ENCODE data around the gene ZNF280B.
"Not testable (repeated sequence)": the region's sequence is repeated elsewhere in the genome, so short reads cannot be mapped to it uniquely, and the experiment has no call there.

Gene ZNF280B

DNA sequence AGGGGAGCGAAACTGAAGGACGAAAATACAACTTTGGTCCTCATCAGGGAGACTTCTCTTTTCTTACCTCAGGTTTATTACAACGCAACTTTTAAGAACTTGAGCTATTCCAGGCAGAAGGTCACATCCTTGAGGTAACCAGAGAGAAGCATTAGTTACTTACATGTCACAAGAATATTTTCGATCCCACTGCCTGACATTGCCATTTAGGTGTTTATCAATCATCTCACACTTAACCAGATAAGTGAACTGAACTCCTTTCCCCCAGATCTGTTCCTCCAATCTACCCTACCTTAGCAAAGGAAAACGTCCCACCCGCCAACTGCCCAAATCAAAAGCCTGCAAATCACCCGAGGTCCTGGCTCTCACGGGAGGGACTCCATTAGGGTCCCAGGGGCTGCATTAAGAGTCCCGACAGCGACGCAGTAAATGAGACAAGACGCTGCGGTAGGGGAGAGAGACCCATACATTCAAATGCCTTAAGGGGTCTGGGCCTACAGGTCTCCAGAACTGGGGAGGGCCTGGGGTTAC lies 734 bp downstream of the ZNF280B start:
- DNase-seq (ENCODE audit: low spot score) (no peak), FAIRE-seq (no peak)

DNA sequence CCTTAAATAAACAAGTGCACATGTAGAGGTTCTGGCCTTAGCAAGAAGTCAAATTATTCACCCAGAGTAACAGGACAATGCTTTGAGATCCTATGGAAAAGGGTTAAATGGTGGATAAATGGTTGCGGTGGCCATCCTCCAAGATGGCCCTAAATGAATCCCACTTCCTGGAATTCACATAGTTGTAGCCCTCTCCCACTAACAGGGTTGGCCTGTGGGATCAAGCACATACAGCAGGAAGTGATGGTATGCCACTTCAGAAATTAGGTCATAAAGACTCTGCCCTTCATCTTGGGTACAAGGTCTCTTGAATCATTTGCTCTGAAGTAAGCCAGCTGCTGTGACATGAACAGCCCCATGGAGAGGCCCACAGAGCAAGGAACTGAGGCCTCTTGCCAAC lies 1.8 kb downstream of the ZNF280B start:
- DNase-seq (ENCODE audit: low spot score) (no peak), FAIRE-seq (no peak)

- DNase-seq (ENCODE audit: low spot score) (no peak), FAIRE-seq (no peak)
These were observed 10.3 kb downstream of the ZNF280B start for GRCh38 chr22:22498267-22498666.

- DNase-seq (ENCODE audit: low spot score); FAIRE-seq: not testable (repeated sequence)
These were observed 17.0 kb downstream of the ZNF280B start for GRCh38 chr22:22491589-22491988.

DNA sequence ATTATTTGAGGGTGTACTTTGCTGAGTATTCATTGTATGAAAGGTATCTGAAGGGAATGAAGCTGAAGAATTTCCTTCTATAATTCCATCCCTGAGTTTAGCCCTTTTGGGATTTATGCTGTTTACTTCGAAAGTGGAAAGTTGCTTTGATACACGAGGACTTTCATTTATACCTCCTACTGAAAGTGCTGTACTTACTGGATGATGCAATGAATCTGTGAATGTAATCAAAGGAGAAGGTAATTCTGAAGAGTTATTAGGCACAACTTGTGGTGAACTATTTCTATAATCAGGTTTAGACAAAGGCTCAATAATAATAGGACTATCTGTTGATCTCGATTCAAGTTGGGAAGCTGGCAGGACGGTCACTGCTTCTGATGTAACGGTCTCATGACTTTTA lies 19.8 kb downstream of the ZNF280B start:
- DNase-seq (ENCODE audit: low spot score): no peak

GRCh38 chr22:22487869-22488597 lies 20.5 kb downstream of the ZNF280B start:
- DNase-seq (ENCODE audit: low spot score): no peak
- peak; percentile 44 for FAIRE-seq

More for the DNA sequence above, 19.8 kb downstream of the ZNF280B start:
- FAIRE-seq: no peak

- no peak for FAIRE-seq
- no peak for DNase-seq (ENCODE audit: low spot score)
These were observed 21.5 kb downstream of the ZNF280B start for GRCh38 chr22:22487059-22487458.

DNA sequence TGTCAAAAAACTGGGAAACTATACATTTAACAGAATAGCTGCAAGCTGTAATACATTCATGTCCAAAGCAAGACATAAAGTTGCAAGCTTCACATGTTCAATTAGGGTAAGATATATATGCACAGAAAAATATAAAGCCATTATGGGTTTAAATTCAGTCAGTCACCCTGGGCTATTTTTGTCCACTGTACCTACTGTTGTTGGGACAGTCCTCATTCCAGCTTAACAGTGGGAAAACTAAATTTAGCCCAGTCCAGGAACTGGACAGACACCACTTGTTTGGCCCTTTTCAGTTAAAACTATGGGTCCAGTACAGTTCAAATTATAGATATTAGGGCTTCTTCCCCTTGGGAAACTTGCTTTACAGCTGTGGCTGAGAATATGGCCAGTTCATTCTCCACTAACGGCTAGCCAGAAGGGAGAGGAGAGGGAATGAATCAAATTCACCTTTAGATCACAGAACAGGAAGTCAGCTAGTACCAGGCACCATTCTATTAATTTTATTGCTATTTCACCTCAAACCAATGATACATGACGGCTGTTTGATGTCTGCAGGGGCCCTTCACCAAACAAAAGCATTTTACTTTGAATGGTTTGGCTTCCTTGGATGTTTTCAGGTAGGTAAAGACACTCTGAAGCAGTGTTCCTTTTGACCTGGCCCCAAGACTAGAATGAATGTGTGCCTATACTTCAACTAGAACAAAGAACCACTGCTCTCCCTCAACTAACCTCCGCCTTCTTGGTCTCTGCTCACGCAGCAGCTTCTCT lies 22.2 kb downstream of the ZNF280B start:
- FAIRE-seq (no peak), DNase-seq (ENCODE audit: low spot score) (no peak)

DNA sequence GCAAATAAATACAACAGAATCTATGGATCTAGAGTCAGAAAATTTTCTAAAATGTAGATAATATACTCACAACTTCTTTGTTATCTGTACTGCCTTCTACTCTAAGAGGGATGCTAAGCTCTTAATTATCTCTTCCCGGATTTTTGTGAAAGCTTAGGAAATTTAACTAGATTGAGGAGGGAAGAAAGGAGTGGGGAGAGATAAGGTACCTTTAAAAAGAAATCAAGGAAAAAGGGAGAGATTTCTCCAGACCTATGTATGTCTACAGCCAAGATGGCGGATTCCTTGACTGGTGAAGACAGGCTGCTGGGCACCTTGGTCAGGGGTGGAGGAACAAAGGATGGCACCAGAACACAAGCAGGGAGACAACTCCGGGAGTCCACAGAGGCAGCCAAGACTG lies 23.0 kb downstream of the ZNF280B start:
- FAIRE-seq (no peak), DNase-seq (ENCODE audit: low spot score) (no peak)

DNA sequence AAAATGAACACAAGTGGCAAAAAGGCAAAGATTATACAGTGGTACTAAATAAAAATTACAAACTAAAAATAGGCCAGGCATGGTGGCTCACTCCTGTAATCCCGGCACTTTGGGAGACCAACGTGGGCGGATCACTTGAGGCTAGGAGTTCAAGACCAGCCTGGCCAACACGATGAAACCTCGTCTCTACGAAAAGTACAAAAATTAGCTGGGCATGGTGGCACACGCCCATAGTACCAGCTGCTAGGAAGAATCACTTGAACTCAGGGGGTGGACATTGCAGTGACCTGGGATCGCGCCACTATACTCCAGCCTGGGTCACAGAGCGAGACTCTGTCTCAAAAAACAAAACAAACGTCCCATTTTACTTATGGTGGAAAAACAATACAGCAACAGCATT lies 24.5 kb downstream of the ZNF280B start:
- FAIRE-seq: no peak

DNA sequence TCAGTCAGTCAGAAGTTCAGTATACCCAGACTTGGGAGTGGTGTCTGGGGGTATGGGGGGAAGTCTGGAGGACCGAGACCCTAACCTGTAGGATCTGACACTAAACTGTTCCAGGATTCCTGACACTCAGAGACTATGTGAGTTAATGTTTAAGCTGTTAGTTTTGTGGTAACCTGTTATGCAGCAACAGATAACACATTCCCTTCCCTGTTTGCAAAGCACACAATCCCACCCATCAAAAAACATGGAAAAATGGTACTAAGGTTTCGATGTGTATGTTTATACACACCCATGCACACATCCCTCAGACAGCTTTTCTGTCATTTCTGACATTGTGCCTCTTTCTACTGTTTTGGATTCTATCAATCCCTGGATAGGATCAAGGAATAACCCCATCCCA lies 27.6 kb downstream of the ZNF280B start:
- peak; percentile 86 for FAIRE-seq

More for the DNA sequence above, 24.5 kb downstream of the ZNF280B start:
- DNase-seq (ENCODE audit: low spot score): no peak

GRCh38 chr22:22479999-22480532 lies 28.5 kb downstream of the ZNF280B start:
- DNase-seq (ENCODE audit: low spot score) (no peak), FAIRE-seq (peak; percentile 73)

More for the DNA sequence above, 27.6 kb downstream of the ZNF280B start:
- DNase-seq (ENCODE audit: low spot score): no peak

DNA sequence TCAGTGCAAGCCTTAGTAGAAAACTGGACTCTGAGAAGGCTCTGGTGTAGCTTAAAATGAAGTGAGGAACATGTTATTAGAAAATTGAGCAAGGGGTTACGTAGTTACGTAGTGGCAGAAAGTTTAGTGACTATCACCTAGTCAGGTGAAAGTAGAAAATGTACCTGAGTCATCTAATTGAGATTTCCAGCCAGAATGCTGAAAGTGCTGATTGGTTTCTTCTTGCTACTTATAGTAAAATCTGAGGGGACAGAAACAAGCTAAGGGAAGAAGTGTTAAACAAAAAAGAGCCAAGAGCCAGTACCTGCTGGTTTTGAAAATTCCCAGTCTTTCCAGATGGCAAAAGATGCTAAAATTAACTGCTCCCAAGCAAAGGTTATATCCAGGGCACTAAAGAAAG lies 29.4 kb downstream of the ZNF280B start:
- no peak for FAIRE-seq
- no peak for DNase-seq (ENCODE audit: low spot score)

DNA sequence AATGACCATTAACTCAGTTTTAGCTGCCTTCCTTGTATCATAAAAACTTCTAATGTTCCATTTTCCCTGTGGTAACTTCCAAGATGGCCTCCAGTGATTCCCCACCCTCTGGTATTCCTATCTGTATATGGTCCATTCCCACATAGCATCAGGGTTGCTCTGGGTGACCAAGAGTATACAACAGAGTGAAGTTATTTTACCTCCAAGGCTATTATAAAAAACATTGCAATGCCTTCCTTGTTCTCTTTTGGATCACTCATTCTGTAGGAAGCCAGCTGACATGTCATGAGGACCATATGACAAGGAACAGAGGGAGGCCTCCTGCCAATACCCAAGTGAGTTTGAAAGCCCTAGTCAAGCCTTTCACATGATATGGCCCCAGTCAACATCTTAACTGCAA lies 30.1 kb downstream of the ZNF280B start:
- FAIRE-seq: no peak
- no peak for DNase-seq (ENCODE audit: low spot score)

DNA sequence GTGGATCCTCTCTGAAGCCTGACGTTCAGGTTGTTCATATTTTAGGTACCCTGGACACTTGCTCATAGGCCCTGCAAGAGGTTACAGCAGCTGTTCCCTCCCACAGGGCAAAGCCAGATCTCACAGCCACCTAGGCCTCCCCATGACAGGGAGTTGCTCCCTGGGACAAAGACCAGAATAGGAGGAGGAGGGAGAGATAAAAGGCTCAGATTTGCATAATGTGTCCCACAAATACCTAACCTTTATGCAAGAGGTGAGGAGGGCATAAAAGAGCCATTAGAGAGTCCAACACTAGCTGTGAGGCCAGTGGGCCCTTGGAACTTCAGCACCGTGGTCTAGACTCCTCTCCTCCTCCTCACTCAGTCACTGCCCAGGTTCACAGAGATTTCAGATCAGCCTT lies 33.8 kb downstream of the ZNF280B start:
- DNase-seq (ENCODE audit: low spot score) (no peak), FAIRE-seq (no peak)

GRCh38 chr22:22471104-22471503 lies 37.4 kb downstream of the ZNF280B start:
- DNase-seq (ENCODE audit: low spot score); FAIRE-seq: not testable (repeated sequence)

- FAIRE-seq (no peak), DNase-seq (ENCODE audit: low spot score) (no peak)
These were observed 39.0 kb downstream of the ZNF280B start for GRCh38 chr22:22469527-22469926.

DNA sequence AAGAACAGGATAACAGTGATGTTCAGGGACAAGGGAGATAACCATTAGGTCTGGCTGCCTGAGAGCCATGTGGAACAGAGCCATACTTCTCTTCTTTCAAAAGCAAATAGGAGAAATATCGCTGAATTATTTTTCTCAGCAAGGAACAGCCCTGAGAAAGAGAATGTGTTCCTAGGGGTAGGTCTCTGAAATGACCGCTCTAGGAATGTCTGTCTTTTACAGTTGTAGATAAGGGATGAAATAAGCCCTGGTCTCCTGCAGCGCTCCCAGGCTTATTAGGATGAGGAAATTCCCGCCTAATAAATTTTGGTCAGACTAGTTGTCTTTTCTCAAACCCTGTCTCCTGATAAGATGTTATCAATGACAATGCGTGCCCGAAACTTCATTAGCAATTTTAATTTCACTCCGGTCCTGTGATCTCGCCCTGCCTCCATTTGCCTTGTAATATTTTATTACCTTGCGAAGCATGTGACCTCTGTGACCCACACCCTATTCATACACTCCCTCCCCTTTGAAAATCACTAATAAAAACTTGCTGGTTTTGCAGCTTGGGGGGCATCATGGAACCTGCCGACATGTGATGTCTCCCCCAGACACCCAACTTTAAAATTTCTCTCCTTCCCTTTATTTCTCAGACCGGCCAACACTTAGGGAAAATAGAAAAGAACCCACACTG lies 39.6 kb downstream of the ZNF280B start:
- not testable (repeated sequence) for DNase-seq (ENCODE audit: low spot score); FAIRE-seq

DNA sequence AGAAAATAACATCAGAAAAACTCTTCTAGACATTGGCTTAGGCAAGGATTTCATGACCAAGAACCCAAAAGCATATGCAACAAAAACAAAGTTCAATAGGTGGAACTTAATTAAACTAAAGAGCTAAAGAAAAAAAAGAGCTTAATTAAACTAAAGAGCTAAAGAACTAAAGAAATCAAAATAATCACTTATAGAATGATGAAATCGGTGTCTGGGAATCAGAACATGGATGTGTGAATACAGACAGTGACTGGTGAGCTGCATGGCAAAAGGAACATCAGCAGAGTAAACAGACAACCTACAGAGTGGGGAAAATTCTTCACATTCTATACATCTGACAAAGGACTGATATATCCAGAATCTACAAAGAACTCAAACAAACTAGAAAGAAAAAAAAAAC lies 41.4 kb downstream of the ZNF280B start:
- FAIRE-seq (no peak), DNase-seq (ENCODE audit: low spot score) (no peak)

DNA sequence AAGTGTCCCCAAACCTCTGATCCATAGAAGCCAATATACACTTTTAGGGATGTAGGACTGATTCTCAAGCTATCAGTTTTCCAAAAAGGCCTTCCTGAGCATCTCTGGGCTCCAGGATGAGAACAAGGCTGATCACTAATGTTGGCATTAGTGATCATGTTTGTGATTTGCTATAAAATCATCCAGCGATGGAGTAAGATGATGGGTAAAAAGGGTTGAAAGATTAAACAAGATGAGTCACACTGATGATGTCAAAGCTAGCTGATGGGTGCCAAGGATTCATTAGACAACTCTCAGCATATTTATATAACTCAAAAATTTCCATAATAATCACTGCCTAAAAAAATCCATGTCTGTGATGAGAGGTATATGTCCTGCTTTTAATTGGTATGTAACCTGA lies 42.8 kb downstream of the ZNF280B start:
- no peak for FAIRE-seq

GRCh38 chr22:22465094-22465602 lies 43.4 kb downstream of the ZNF280B start:
- FAIRE-seq: no peak

More for the DNA sequence above, 42.8 kb downstream of the ZNF280B start:
- DNase-seq (ENCODE audit: low spot score): no peak

More at GRCh38 chr22:22465094-22465602, 43.4 kb downstream of the ZNF280B start:
- DNase-seq (ENCODE audit: low spot score): no peak

All from urothelium cell line (cell line).